Nephron progenitor cell (in vitro differentiated cells): ENCODE data around the gene RIOK3.

Source experiments
- DNase-seq: peaks from one replicate; pipeline ENCODE4 v3.0.0; 2021
- H3K27ac Mint-ChIP-seq: 2 replicates; pipeline ENCODE4 v1.8.0; 2021; ENCODE audit warnings: mild to moderate bottlenecking, moderate library complexity, mixed read lengths
- H3K27me3 Mint-ChIP-seq: 2 replicates; pipeline ENCODE4 v1.8.0; 2021; ENCODE audit warnings: mild to moderate bottlenecking, low read depth, mixed read lengths; ENCODE audit not compliant: poor library complexity
- H3K36me3 Mint-ChIP-seq: 2 replicates; pipeline ENCODE4 v1.8.0; 2021; ENCODE audit warnings: low read depth, mixed read lengths
- H3K4me1 Mint-ChIP-seq: 2 replicates; pipeline ENCODE4 v1.8.0; 2021; ENCODE audit warnings: mixed read lengths
- H3K4me3 Mint-ChIP-seq: 2 replicates; pipeline ENCODE4 v1.8.0; 2021; ENCODE audit warnings: mild to moderate bottlenecking, moderate library complexity, mixed read lengths
- H3K9me3 Mint-ChIP-seq: 2 replicates; pipeline ENCODE4 v1.8.0; 2021; ENCODE audit warnings: mild to moderate bottlenecking, moderate library complexity, mixed read lengths
- TF ChIP-seq, protein P1 (sequence below): fragments of 200-600 bp; sonication (generic); IDR thresholded peaks from 2 replicates; pipeline ENCODE4 v1.5.0; 2021; ENCODE audit warnings: antibody characterized with exemption

The RIOK3 gene

DNA sequence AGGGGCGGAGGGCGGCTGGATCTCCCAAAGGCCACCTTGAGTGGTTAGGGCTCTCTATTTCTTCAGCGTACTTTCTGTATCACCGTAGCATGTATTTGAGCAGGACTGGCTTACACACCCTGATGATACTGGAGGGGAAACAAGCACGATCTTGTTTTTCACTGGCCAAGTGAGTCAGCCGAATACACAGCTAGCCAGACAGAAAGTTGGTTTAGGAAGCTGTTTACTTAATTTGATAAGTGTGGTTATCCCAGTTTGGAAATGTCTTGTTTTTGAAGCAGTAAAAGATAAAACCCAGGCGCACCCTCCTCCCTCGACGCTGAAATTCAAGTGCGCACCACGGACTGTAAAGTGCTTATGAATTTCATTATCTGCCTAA is 582 bp downstream of the RIOK3 start:
- TF ChIP-seq, protein P1, sequence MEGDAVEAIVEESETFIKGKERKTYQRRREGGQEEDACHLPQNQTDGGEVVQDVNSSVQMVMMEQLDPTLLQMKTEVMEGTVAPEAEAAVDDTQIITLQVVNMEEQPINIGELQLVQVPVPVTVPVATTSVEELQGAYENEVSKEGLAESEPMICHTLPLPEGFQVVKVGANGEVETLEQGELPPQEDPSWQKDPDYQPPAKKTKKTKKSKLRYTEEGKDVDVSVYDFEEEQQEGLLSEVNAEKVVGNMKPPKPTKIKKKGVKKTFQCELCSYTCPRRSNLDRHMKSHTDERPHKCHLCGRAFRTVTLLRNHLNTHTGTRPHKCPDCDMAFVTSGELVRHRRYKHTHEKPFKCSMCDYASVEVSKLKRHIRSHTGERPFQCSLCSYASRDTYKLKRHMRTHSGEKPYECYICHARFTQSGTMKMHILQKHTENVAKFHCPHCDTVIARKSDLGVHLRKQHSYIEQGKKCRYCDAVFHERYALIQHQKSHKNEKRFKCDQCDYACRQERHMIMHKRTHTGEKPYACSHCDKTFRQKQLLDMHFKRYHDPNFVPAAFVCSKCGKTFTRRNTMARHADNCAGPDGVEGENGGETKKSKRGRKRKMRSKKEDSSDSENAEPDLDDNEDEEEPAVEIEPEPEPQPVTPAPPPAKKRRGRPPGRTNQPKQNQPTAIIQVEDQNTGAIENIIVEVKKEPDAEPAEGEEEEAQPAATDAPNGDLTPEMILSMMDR, result no peak
- no peak for DNase-seq
- Mint-ChIP-seq H3K4me1 (peaks cover 46% of the 10 kb centered on the region), H3K36me3 (peaks cover 25% of the 10 kb centered on the region), H3K9me3 (no peaks in the 10 kb centered on the region), H3K27me3 (peaks cover 9% of the 10 kb centered on the region), H3K27ac (peak overlapping the region; percentile 92), H3K4me3 (peak overlapping the region; percentile 100)

DNA sequence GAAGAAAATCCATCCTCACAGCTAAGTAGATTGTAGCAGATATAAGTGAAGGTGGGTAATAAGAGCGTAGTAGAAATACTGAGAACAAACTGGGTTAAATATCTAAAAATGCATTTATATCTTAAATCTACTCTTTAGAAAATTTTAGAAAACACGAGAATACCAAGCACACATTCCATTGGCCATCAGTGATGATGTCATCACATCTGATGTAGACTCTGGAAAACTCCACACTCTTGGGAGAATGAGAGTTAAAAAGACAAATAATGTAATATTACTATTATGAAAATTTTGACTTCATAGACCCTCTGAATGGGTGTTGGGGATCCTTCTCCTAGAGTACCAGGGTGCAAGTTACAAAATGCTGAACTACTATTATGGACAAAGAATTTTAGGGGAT is 3.7 kb downstream of the RIOK3 start:
- no peak overlapping the region for H3K27ac Mint-ChIP-seq

DNA sequence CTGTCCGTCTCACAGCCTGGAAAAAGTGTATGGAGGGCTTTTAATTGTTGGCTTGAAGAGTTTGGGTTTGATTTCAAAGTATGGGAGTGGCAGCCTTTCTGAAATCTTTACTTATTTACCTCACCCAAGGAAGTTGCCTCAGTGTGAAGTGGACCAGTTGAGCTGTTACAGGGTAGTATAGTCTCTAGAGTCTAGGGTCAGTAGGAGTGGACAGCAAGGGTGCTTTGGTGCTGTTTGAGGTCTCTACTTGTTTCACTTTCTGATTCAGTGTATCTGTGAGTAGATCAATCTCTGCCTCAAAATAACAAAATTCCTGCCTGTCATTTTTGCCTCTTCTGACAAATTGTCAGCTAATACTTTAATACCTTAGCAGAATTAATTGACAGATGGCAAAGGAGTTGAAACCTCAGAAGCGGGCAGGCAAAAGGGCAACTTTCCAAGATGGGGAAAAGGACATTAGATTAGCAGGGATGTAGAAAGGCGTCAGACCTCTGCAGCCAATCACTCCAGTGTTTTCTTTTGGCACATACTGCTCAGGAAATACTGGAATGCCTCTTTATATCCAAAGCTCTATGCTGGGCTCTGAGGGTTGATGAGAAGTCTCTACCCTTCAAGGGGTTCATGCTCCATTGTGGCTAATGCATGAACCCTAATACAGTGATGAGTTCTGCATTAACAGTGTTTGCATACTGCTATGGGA is 5.9 kb downstream of the RIOK3 start:
- TF ChIP-seq, protein P1, result no peak
- DNase-seq, result no peak
- peak overlapping the region; percentile 69 for H3K27ac Mint-ChIP-seq
- no peaks in the 10 kb centered on the region for H3K9me3 Mint-ChIP-seq
- peaks cover 41% of the 10 kb centered on the region for H3K36me3 Mint-ChIP-seq
- no peak overlapping the region for H3K4me3 Mint-ChIP-seq
- peaks cover 36% of the 10 kb centered on the region for H3K4me1 Mint-ChIP-seq
- peaks cover 2% of the 10 kb centered on the region for H3K27me3 Mint-ChIP-seq

More for the DNA sequence above, 3.7 kb downstream of the RIOK3 start:
- Mint-ChIP-seq H3K36me3 (peaks cover 25% of the 10 kb centered on the region), H3K4me3 (no peak overlapping the region), H3K4me1 (peaks cover 50% of the 10 kb centered on the region), H3K9me3 (no peaks in the 10 kb centered on the region), H3K27me3 (no peaks in the 10 kb centered on the region)
- TF ChIP-seq, protein P1, result no peak
- no peak for DNase-seq

DNA sequence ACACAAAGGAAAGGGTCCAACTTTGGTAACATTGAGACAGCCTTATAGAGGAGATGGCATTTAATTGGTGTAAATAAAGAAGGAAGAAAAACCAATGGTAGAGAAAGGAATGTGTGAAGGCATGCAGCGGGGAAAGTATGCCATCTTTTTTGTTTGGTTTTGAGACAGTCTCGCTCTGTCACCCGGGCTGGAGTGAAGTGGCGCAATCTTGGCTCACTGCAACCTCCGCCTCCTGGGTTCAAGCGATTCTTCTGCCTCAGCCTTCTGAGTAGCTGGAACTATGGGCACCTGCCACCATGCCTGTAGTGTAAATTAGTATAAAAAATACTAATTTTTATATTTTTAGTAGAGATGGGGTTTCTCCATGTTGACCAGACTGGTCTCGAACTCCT is 6.4 kb downstream of the RIOK3 start:
- Mint-ChIP-seq H3K4me1 (peaks cover 30% of the 10 kb centered on the region), H3K27me3 (peaks cover 2% of the 10 kb centered on the region), H3K9me3 (no peaks in the 10 kb centered on the region), H3K4me3 (no peak overlapping the region), H3K27ac (no peak overlapping the region), H3K36me3 (peaks cover 45% of the 10 kb centered on the region)
- no peak for DNase-seq
- TF ChIP-seq, protein P1, result no peak

DNA sequence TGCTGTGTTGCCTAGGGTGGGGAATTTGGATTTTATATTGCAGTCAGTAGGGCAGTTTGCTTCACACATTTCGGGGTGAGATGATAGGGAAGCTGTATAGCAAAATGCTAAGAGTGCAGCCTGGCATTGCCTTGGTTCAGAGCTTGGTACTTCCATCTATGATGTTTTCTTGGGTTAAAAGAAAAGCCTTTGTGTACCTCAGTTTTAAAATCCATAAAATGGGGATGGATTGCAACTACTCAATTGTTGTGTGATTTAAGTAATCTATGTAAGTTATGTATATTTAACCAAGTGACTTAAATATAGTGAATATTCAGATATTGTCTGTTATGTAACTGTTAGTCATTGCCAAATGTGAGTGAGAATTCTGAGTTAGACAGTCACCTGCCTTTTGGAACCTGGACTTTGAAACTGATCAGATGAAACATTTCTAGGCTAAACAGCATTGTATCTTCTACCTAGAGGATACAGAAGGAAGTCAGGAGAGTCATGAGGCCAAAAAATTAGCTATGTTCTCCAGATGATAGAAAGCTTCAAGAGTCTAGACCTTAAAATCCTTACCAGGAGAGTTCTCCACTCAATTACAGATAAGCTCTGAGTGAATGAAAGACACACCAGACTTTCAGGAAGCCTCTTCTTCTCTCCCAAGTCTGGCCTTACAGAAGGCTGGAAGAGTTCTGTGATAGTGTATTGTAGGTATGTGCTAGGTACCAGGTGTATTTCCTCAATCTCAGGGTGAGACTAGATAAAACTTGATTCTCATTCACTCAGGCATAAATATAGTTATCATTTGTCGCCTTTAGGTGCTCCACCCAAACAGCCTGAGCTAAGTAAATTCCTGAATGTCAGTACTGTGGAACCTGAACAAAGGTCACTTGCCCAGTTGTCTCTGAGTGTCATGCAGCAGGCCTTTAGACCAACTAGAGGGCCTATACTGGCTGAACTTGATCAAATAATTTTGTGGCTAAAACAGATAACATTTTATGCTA is 7.5 kb downstream of the RIOK3 start:
- H3K4me3 Mint-ChIP-seq, result no peak overlapping the region
- peaks cover 24% of the 10 kb centered on the region for H3K4me1 Mint-ChIP-seq
- peaks cover 2% of the 10 kb centered on the region for H3K27me3 Mint-ChIP-seq
- H3K36me3 Mint-ChIP-seq, result peaks cover 45% of the 10 kb centered on the region
- H3K27ac Mint-ChIP-seq, result no peak overlapping the region
- no peaks in the 10 kb centered on the region for H3K9me3 Mint-ChIP-seq
- TF ChIP-seq, protein P1, result no peak
- DNase-seq, result no peak
